Gastroesophageal sphincter (tissue), 4 donors: ENCODE measurements around the gene PHKA1. TPM values are rescaled to one million over a fixed set of nuclear protein-coding genes. Genes with fewer than 3 reads are reported as not detected.
"Not testable (repeated sequence)": the region's sequence is repeated elsewhere in the genome, so short reads cannot be mapped to it uniquely, and the experiment has no call there.

ENCODE experiments used
- ATAC-seq: fragments of 150-250 bp; one replicate; pipeline ENCODE4 v1.9.1; 2016; ENCODE audit warnings: mild to moderate bottlenecking, moderate library complexity
- H3K27ac ChIP-seq, 4 donors: fragments of 200-600 bp; sonication (generic) in 3 of 4; 1 replicate in 3 of 4; 2 replicates in 1 of 4; pipeline ENCODE4 v1.5.1; 2016 to 2019
- H3K27me3 ChIP-seq: fragments of 200-600 bp; sonication (generic); one replicate; pipeline ENCODE4 v1.5.1; 2019
- H3K36me3 ChIP-seq, 2 donors: fragments of 200-600 bp; sonication (generic); one replicate each; pipeline ENCODE4 v1.5.1; 2019; ENCODE audit warnings: control low read depth in 1 of 2
- H3K4me1 ChIP-seq, 3 donors: fragments of 200-600 bp; sonication (generic); 1 replicate in 2 of 3; 2 replicates in 1 of 3; pipeline ENCODE4 v1.5.1; 2016 to 2019; ENCODE audit warnings: control low read depth in 2 of 3
- H3K4me3 ChIP-seq, 2 donors: fragments of 200-600 bp; sonication (generic); one replicate each; pipeline ENCODE4 v1.5.1; 2019; ENCODE audit warnings: mild to moderate bottlenecking in 1 of 2, moderate library complexity in 1 of 2
- H3K9me3 ChIP-seq, 3 donors: fragments of 200-600 bp; sonication (generic); one replicate each; pipeline ENCODE4 v1.5.1; 2017 to 2019; ENCODE audit warnings: control low read depth in 2 of 3
- EP300 ChIP-seq: sonication (generic); formaldehyde crosslinking; IDR thresholded peaks from one replicate; pipeline ENCODE4 v1.6.1; 2017; ENCODE audit warnings: antibody characterized with exemption, mild to moderate bottlenecking
- POLR2A ChIP-seq, 2 donors: fragments of 450-650 bp; IDR thresholded peaks; one replicate each; pipeline ENCODE4 v1.6.1; 2017; ENCODE audit warnings: antibody characterized with exemption in 2 of 2, mild to moderate bottlenecking in 2 of 2, moderate library complexity in 1 of 2
- POLR2AphosphoS5 ChIP-seq: sonication (generic); formaldehyde crosslinking; IDR thresholded peaks from one replicate; pipeline ENCODE4 v1.6.1; 2017; ENCODE audit warnings: antibody characterized with exemption
- WGBS, 2 donors: methylation state at CpG; one replicate each; pipeline ENCODE4 v1.1.5; 2018; ENCODE audit warnings: low coverage in 1 of 2; 5-methylcytosine and 5-hydroxymethylcytosine counted together
- total RNA-seq, 4 donors: library from RNA; depleted of rRNA; stranded (reverse); fragments of >200 nt; gene quantifications; one replicate each; pipeline ENCODE4 v1.1.0, GENCODE V29; 2016
- TF ChIP-seq, protein P1 (sequence below), 4 experiments: fragments of 200-600 bp in 2 of 4; fragments of 450-650 bp in 2 of 4; sonication (generic) in 1 of 4; IDR thresholded peaks; one replicate each; pipeline ENCODE4 v1.5.1; 2017 to 2019; ENCODE audit warnings: antibody characterized with exemption in 4 of 4, mild to moderate bottlenecking in 2 of 4, moderate library complexity in 2 of 4

Gene PHKA1
- total RNA-seq, 4 donors from 2014 or later: 4.5 to 22.9 (median 15.7) TPM

- 61% methylated on average over 2 of the region's 2 CpGs; no CpG with 5 or more reads in 1 of the 2 donors for WGBS, 2 donors
- Histone ChIP-seq H3K27me3 (no peaks in the 10 kb centered on the region), H3K9me3 (no peaks in the 10 kb centered on the region), H3K36me3 (peaks cover 0 to 20% of the 10 kb centered on the region in 2 donors), H3K4me3 (no peak overlapping the region), H3K4me1 (no peaks in the 10 kb centered on the region), H3K27ac (no peak overlapping the region)
- no peak for ATAC-seq
- TF ChIP-seq EP300 (no peak), POLR2AphosphoS5 (no peak), POLR2A (IDR thresholded peaks at IDR 0.05) (no peak)
- TF ChIP-seq, protein P1, sequence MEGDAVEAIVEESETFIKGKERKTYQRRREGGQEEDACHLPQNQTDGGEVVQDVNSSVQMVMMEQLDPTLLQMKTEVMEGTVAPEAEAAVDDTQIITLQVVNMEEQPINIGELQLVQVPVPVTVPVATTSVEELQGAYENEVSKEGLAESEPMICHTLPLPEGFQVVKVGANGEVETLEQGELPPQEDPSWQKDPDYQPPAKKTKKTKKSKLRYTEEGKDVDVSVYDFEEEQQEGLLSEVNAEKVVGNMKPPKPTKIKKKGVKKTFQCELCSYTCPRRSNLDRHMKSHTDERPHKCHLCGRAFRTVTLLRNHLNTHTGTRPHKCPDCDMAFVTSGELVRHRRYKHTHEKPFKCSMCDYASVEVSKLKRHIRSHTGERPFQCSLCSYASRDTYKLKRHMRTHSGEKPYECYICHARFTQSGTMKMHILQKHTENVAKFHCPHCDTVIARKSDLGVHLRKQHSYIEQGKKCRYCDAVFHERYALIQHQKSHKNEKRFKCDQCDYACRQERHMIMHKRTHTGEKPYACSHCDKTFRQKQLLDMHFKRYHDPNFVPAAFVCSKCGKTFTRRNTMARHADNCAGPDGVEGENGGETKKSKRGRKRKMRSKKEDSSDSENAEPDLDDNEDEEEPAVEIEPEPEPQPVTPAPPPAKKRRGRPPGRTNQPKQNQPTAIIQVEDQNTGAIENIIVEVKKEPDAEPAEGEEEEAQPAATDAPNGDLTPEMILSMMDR (IDR thresholded peaks at IDR 0.05): no peak
Measured at GRCh38 chrX:72609313-72609712, 104.8 kb downstream of the PHKA1 start.

- H3K27ac ChIP-seq: no peak overlapping the region
- H3K4me3 ChIP-seq: no peak overlapping the region
- peaks cover 0 to 33% of the 10 kb centered on the region in 2 donors for H3K36me3 ChIP-seq
- ATAC-seq: no peak
- TF ChIP-seq EP300: no peak
- no peak for TF ChIP-seq POLR2AphosphoS5
- no peak for TF ChIP-seq POLR2A (IDR thresholded peaks at IDR 0.05)
- TF ChIP-seq, protein P1 (IDR thresholded peaks at IDR 0.05): no peak
- H3K9me3 ChIP-seq: no peaks in the 10 kb centered on the region
- H3K4me1 ChIP-seq: no peaks in the 10 kb centered on the region
- no peaks in the 10 kb centered on the region for H3K27me3 ChIP-seq
- WGBS, 2 donors: 65 to 75% methylated on average over 2 to 3 of the region's 3 CpGs
Measured at GRCh38 chrX:72604705-72605104, 109.4 kb downstream of the PHKA1 start.

- Histone ChIP-seq H3K4me3 (no peak overlapping the region), H3K4me1 (no peaks in the 10 kb centered on the region), H3K36me3 (peaks cover 0 to 31% of the 10 kb centered on the region in 2 donors), H3K27me3 (no peaks in the 10 kb centered on the region), H3K27ac (no peak overlapping the region), H3K9me3 (no peaks in the 10 kb centered on the region)
- WGBS, 2 donors: 82 to 93% methylated on average over 2 of the region's 2 CpGs
- TF ChIP-seq, protein P1 (IDR thresholded peaks at IDR 0.05): no peak
- no peak for TF ChIP-seq EP300
- no peak for TF ChIP-seq POLR2AphosphoS5
- TF ChIP-seq POLR2A (IDR thresholded peaks at IDR 0.05): no peak
- no peak for ATAC-seq
Measured at GRCh38 chrX:72604112-72604511, 110.0 kb downstream of the PHKA1 start.

DNA sequence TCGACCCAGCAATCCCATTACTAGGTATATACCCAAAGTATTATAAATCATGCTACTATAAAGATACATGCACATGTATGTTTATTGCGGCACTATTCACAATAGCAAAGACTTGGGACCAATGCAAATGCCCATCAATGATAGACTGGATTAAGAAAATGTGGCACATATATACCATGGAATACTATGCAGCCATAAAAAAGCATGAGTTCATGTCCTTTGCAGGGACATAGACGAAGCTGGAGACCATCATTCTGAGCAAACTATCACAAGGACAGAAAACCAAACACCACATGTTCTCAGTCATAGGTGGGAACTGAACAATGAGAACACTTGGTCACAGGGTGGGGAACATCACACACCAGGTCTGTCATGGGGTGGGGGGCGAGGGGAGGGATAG, 123.1 kb downstream of the PHKA1 start:
- ATAC-seq, H3K27me3 ChIP-seq, H3K27ac ChIP-seq, H3K36me3 ChIP-seq, H3K9me3 ChIP-seq, H3K4me3 ChIP-seq, H3K4me1 ChIP-seq: not testable (repeated sequence)
- WGBS, 2 donors: 94% methylated on average over 2 of the region's 4 CpGs; no CpG with 5 or more reads in 1 of the 2 donors

- TF ChIP-seq POLR2AphosphoS5: no peak
- TF ChIP-seq POLR2A (IDR thresholded peaks at IDR 0.05): no peak
- TF ChIP-seq, protein P1 (IDR thresholded peaks at IDR 0.05): no peak
- no peaks in the 10 kb centered on the region for H3K27me3 ChIP-seq
- no peak overlapping the region for H3K4me3 ChIP-seq
- no peak for ATAC-seq
- peaks cover 0 to 6% of the 10 kb centered on the region in 2 donors for H3K36me3 ChIP-seq
- H3K9me3 ChIP-seq: no peaks in the 10 kb centered on the region
- 86% methylated on average over 2 of the region's 3 CpGs; no CpG with 5 or more reads in 1 of the 2 donors for WGBS, 2 donors
- H3K4me1 ChIP-seq: no peaks in the 10 kb centered on the region
- H3K27ac ChIP-seq: no peak overlapping the region
Measured at GRCh38 chrX:72584163-72584562, 129.9 kb downstream of the PHKA1 start.
